ENCODE measurements around the gene UAP1.

Gene UAP1

GRCh38 chr1:162543228-162543627 is 18.3 kb upstream of the UAP1 start:
- TF ChIP-seq SIN3A (IDR thresholded peaks at IDR 0.05; ENCODE audit: borderline replicate concordance, insufficient read depth, low read length), result no peak
- TF ChIP-seq POLR2AphosphoS5 (IDR thresholded peaks at IDR 0.05; ENCODE audit: low read depth, low read length), result no peak
- no peak for TF ChIP-seq TAF1 (IDR thresholded peaks at IDR 0.05; ENCODE audit: borderline replicate concordance, insufficient read depth, low read length)
- TF ChIP-seq FOXP2 (optimal IDR thresholded peaks at IDR 0.05; ENCODE audit: borderline replicate concordance, extremely low read depth, extremely low read length, insufficient read depth), result no peak
- no peak for TF ChIP-seq REST (IDR thresholded peaks at IDR 0.05; ENCODE audit: insufficient read depth in 1 of 2, low read depth in 2 of 2, low read length in 2 of 2)

GRCh38 chr1:162548170-162548569 is 13.4 kb upstream of the UAP1 start:
- TF ChIP-seq POLR2AphosphoS5 (IDR thresholded peaks at IDR 0.05; ENCODE audit: low read depth, low read length), result no peak
- no peak for TF ChIP-seq FOXP2 (optimal IDR thresholded peaks at IDR 0.05; ENCODE audit: borderline replicate concordance, extremely low read depth, extremely low read length, insufficient read depth)
- no peak for TF ChIP-seq REST (IDR thresholded peaks at IDR 0.05; ENCODE audit: insufficient read depth in 1 of 2, low read depth in 2 of 2, low read length in 2 of 2)
- TF ChIP-seq TAF1 (IDR thresholded peaks at IDR 0.05; ENCODE audit: borderline replicate concordance, insufficient read depth, low read length), result no peak
- TF ChIP-seq SIN3A (IDR thresholded peaks at IDR 0.05; ENCODE audit: borderline replicate concordance, insufficient read depth, low read length), result no peak

GRCh38 chr1:162549001-162549400 is 12.5 kb upstream of the UAP1 start:
- TF ChIP-seq FOXP2 (optimal IDR thresholded peaks at IDR 0.05; ENCODE audit: borderline replicate concordance, extremely low read depth, extremely low read length, insufficient read depth), result no peak
- TF ChIP-seq REST (IDR thresholded peaks at IDR 0.05; ENCODE audit: insufficient read depth in 1 of 2, low read depth in 2 of 2, low read length in 2 of 2), result no peak
- no peak for TF ChIP-seq SIN3A (IDR thresholded peaks at IDR 0.05; ENCODE audit: borderline replicate concordance, insufficient read depth, low read length)

- no peak for TF ChIP-seq FOXP2 (optimal IDR thresholded peaks at IDR 0.05; ENCODE audit: borderline replicate concordance, extremely low read depth, extremely low read length, insufficient read depth)
- TF ChIP-seq POLR2AphosphoS5 (IDR thresholded peaks at IDR 0.05; ENCODE audit: low read depth, low read length), result no peak
- TF ChIP-seq REST (IDR thresholded peaks at IDR 0.05; ENCODE audit: insufficient read depth in 1 of 2, low read depth in 2 of 2, low read length in 2 of 2), result no peak
- TF ChIP-seq SIN3A (IDR thresholded peaks at IDR 0.05; ENCODE audit: borderline replicate concordance, insufficient read depth, low read length), result no peak
- no peak for TF ChIP-seq TAF1 (IDR thresholded peaks at IDR 0.05; ENCODE audit: borderline replicate concordance, insufficient read depth, low read length)
These were observed 10.6 kb upstream of the UAP1 start for GRCh38 chr1:162550925-162551324.
